HG03095 (cell line): ENCODE data around the gene PHOX2A.

Source experiments
- ATAC-seq: cut with Tn5 transposase; IDR thresholded peaks from one replicate; pipeline ENCODE4 v1.9.1; 2021; ENCODE audit warnings: moderate library complexity; ENCODE audit not compliant: unreplicated experiment

The PHOX2A gene

DNA sequence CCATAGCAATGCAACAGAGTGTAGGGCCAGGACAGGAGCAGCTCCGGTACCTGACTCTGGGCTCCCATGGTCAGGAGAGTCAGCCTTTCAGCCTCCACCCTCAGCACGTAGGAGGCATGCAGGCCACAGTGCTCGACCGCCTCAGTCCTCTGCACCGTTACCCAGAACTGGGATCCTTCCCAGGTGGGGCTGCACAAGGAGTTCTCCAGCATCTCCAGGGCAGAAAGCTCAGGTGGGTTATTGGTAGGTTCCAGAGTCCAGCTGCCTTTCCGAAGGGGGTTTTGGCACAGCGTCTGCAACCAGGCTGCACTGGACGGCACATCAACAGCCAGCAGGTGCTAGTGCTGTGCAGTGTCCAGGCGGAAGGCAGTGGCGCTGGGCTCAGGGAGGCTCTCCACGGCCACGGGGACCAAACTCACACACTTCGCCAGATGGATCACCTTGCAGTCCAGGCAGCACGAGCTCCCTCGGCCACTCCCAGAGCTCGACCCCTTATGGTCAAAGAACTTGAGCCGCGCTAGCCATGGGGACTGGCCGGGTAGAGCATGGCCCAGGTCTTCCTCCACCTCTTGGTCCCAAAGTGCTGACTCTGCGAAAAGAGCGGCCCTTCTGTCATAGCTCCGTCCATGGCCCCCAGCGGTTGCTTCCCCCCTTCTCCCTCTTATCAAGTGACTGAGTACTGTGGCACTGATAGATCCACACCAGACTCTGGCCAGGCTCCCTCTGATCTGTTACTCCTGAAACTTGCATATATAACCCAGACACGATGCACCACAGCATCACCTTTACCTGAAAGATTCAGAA, 6.9 kb upstream of the PHOX2A start:
- no peak for ATAC-seq

- ATAC-seq = no peak
Observed at GRCh38 chr11:72249961-72250360, 6.0 kb upstream of the PHOX2A start.

GRCh38 chr11:72247584-72247983, 3.6 kb upstream of the PHOX2A start:
- no peak for ATAC-seq

GRCh38 chr11:72245263-72245816, 1.4 kb upstream of the PHOX2A start:
- no peak for ATAC-seq

GRCh38 chr11:72244361-72245262, 636 bp upstream of the PHOX2A start:
- ATAC-seq = no peak

DNA sequence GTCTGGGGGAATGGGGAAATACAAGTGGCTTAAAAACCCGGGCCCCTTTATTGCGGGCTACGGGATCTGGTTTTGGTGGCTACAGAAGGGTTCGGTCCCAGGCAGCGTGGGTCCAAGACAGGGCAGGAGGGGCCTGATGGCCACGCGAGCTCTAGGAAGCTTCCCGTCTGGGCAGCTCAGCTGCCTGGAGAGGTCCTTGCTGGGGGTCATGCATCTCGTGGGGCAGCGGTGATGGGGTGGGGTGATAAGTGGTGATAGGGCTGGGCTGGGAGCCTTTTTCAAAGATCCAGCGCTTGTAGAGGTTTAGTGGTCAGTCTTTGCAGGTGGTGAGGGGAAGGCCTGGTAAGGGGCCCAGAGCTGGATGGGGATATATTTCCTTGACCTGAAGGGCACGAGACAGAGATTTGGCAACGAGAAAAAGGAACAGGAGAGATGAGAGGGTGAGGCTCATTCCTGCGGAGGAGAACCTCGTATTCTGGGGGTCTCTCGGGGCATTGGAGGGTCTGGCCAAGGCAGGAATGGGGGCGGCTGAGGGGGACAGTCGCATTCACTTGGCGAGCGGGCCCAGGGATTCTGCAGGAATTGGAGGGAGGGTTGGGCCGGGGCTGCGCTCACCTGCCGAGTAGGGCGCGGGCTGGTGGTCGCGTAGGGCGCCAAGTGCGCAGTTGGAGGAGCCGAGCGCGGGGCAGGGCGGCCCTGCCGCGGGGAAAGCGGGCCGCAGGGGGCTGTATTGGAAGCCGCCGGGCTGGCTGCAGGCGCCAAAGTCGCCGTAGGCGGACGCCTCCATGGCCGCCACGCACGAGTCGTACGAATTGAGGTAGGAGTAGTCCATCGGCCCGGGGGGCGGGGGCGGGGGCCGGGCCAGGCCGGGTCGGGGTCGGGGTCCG, 560 bp downstream of the PHOX2A start:
- ATAC-seq = no peak

- ATAC-seq = no peak
Observed at GRCh38 chr11:72242141-72242540, 1.8 kb downstream of the PHOX2A start.

DNA sequence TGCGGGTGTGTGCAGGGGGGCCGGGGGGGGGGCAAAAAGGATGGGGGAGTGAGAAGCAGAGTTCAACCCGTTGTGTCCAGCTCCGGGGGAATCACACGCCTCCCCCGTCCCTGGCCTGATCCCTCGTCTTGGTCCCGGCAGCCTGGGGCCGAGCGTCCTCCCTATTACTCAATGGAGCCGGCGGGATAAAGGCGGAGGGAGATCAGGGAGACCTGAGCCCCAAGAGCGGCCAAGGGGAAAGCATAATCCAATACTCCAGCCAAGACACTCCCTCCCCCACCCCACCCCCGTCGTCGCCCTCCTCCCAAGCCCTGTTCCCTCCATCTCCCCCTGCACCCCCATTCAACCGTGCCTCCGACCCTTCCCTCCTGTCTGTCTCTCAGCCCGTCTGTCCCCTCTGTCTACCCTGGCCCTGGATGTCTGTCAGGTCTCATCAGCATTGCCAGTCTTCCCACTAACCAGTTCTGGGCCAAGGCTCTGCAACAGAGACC, 2.6 kb downstream of the PHOX2A start:
- ATAC-seq = no peak

GRCh38 chr11:72240461-72241290, 3.3 kb downstream of the PHOX2A start:
- ATAC-seq = no peak

GRCh38 chr11:72239849-72240460, 4.0 kb downstream of the PHOX2A start:
- ATAC-seq = no peak

- ATAC-seq = no peak
Observed at GRCh38 chr11:72239313-72239848, 4.6 kb downstream of the PHOX2A start.

GRCh38 chr11:72238492-72239312, 5.3 kb downstream of the PHOX2A start:
- no peak for ATAC-seq

- no peak for ATAC-seq
Observed at GRCh38 chr11:72238040-72238450, 5.9 kb downstream of the PHOX2A start.

GRCh38 chr11:72237112-72237931, 6.7 kb downstream of the PHOX2A start:
- ATAC-seq = no peak

DNA sequence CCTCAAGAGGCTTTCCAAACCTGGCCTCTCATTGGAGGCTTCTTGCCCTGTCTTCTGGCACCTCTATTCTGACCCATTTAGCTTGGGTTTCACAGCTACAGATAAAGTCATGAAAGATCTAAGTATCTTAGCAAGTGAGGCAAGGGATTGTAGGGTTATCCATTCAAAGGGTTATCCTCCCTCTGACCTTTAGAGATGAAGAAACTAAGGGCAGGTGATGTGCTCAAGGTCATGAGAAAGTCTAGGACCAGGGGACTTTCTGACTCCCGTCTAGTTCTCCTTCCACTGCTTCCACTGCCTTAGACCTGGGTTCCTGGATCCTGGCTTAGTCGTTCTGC, 7.2 kb downstream of the PHOX2A start:
- no peak for ATAC-seq

DNA sequence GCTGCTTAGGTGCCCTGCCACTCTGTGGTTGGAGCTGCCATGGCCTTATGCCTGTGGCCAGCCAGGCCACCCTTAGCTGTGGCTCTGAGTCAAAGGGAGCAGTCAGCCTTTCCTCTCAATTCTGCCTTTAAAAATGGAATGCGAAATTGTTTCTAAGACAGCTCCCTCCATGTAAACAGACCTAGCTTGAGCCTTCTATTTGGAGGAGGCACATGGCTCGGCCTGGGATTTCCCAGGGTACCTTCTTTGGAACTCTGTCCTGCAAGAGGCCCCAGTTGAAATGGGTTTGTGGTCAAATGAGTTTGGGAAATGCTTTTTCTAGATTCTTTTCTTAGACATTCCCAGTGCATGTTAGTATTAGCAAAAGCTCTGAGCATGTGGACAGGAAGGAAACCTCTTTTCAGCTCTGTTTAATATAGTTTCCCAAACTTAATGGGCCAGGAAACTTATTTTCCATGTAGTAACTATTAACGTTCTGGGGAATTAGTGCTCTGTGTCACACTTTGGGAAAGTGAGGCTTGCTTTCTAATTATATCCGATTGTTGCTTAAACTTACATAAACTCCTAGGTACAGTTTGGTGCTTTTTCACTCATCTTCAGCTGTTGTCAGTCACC, 7.8 kb downstream of the PHOX2A start:
- ATAC-seq = no peak
